Thyroid gland (tissue), 4 donors: ENCODE measurements around the gene TMEM191C.
"Not testable (repeated sequence)": the region's sequence is repeated elsewhere in the genome, so short reads cannot be mapped to it uniquely, and the experiment has no call there.

Experiments used
- CTCF ChIP-seq, 6 experiments: fragments of 200-600 bp in 3 of 6; fragments of 450-650 bp in 3 of 6; sonication (generic) in 3 of 6; IDR thresholded peaks; one replicate each; pipeline ENCODE4 v1.5.1; 2016 to 2019; ENCODE audit warnings: antibody characterized with exemption in 6 of 6, mild to moderate bottlenecking in 2 of 6, inconsistent platforms in 1 of 6, moderate library complexity in 1 of 6
- POLR2A ChIP-seq, 2 donors: fragments of 450-650 bp; IDR thresholded peaks; one replicate each; pipeline ENCODE4 v1.6.1; 2017; ENCODE audit warnings: antibody characterized with exemption in 2 of 2, mild to moderate bottlenecking in 2 of 2, moderate library complexity in 1 of 2

- not testable (repeated sequence) for TF ChIP-seq CTCF, POLR2A (IDR thresholded peaks at IDR 0.05)
Measured at GRCh38 chr22:21490556-21490955, 23.4 kb downstream of the TMEM191C start.
